Right lobe of liver (tissue), 4 donors: ENCODE results near the gene GGA1.

Source experiments
- CTCF ChIP-seq, 4 donors: fragments of 200-600 bp in 3 of 4; fragments of 450-650 bp in 1 of 4; IDR thresholded peaks; one replicate each; pipeline versions ENCODE4 v1.5.1 to v1.8.0; 2016 to 2022; ENCODE audit warnings: antibody characterized with exemption in 4 of 4, mild to moderate bottlenecking in 2 of 4
- POLR2A ChIP-seq: fragments of 450-650 bp; IDR thresholded peaks from one replicate; pipeline ENCODE4 v1.6.1; 2017; ENCODE audit warnings: antibody characterized with exemption, mild to moderate bottlenecking
- donor health status: DM: no; HTN: no; CAD: no.
- donor health status: DM: no; HTN: no; CAD: no.
- donor health status: DM: no; HTN: yes; CAD: no.

GRCh38 chr22:37566329-37566837 is 42.3 kb upstream of the GGA1 start:
- TF ChIP-seq CTCF (IDR thresholded peaks at IDR 0.05) (no peak), POLR2A (peak; percentile 4)
